ENCODE data around the gene CDK5RAP1. TPM values are rescaled to one million over a fixed set of nuclear protein-coding genes. Genes with fewer than 3 reads are reported as not detected.

CDK5RAP1 gene
- polyA plus RNA-seq (2011; rRNA removed), result 39.7 and 42.5 TPM in 2 replicates
- polyA plus RNA-seq (2012; cell fraction: cytosol; rRNA removed), result 33.1 and 33.7 TPM in 2 replicates
- 42.4 and 59.1 TPM in 2 replicates for polyA plus RNA-seq (2012; cell fraction: nucleus; rRNA removed)
- polyA plus RNA-seq (2017; fragmentation: RNase III; extraction: RNeasy Plus Mini Kit Qiagen cat#74134 plus additional on column Dnase treatment), result 39.6 to 40.4 TPM (median 40.3 TPM) in 3 replicates
- polyA minus RNA-seq (2011; rRNA and poly(A)+ RNA removed), result 38.7 and 41.2 TPM in 2 replicates

GRCh38 chr20:33401184-33401920 lies at the start of gene CDK5RAP1:
TSS of gene CDK5RAP1 (minus strand) at chr20:33401519. CDS start at chr20:33397064, 4,455 bp downstream.
- Histone ChIP-seq H3K4me3 (peak within 1 kb of the TSS; percentile 86), H3K4me2 (peak within 1 kb of the TSS; percentile 93), H3K27ac (peak within 1 kb of the TSS; percentile 84 to 92), H3K9me3 (no peaks in the 10 kb centered on the region), H3K4me1 (peaks cover 14% of the 10 kb centered on the region)
- WGBS (ENCODE audit: missing lambda C conversion rate), result under 1% methylated on average over 30 of the region's 43 CpGs
- ChIA-PET POLR2A (interaction anchor here (0.6 to 1.3 kb wide), 7 partner anchors 9 to 89 kb away, joined by 3 to 8 read pairs (median 4); partner anchors contain the start of genes CBFA2T2 and SNTA1), CTCF (interaction anchor here (0.7 to 1.7 kb wide), 2 partner anchors 10 to 247 kb away, joined by 3 to 6 read pairs; no protein-coding TSS in a partner anchor)
- FAIRE-seq (no peak), DNase-seq (ENCODE audit: low read depth in 1 of 2, low spot score in 1 of 2) (peak; percentile 79 to 95), ATAC-seq (peak; percentile 98 to 99)
- TF ChIP-seq ELK1 (IDR thresholded peaks at IDR 0.05; ENCODE audit: low read depth, low read length) (no peak), ZC3H11A (IDR thresholded peaks at IDR 0.05) (peak; percentile 3; the same call in 1 of the 2 replicates), REST (IDR thresholded peaks at IDR 0.05) (peak; percentile 51), ZNF302 (CRISPR knock-in tag; IDR thresholded peaks at IDR 0.05) (no peak), CBX2 (IDR thresholded peaks at IDR 0.05; ENCODE audit: borderline replicate concordance, low read depth) (no peak), JUN (IDR thresholded peaks at IDR 0.05) (peak; percentile 62 to 92; a peak in 4 of 5 replicates), SMC3 (IDR thresholded peaks at IDR 0.05) (0 out of 3 replicates have a peak, but pooled peaks have one; percentile 11), MAFK (IDR thresholded peaks at IDR 0.05; ENCODE audit: partially characterized antibody) (no peak), MAX (IDR thresholded peaks at IDR 0.05) (peak; percentile 94), BCL3 (IDR thresholded peaks at IDR 0.05) (peak; percentile 74; the same call in 2 of the 3 replicates), CHD2 (IDR thresholded peaks at IDR 0.05; ENCODE audit: low read length, partially characterized antibody) (peak; percentile 35), TP53 (CRISPR knock-in tag; IDR thresholded peaks at IDR 0.05) (no peak), PHF8 (IDR thresholded peaks at IDR 0.05; ENCODE audit: borderline replicate concordance, low read depth) (peak; percentile 75), RFX5 (IDR thresholded peaks at IDR 0.05) (0 out of 2 replicates have a peak, but pooled peaks have one; percentile 52), POLR2A (IDR thresholded peaks at IDR 0.05; ENCODE audit: low read length) (peak; percentile 90), ZSCAN20 (CRISPR knock-in tag; IDR thresholded peaks at IDR 0.05) (no peak), KDM5A (IDR thresholded peaks at IDR 0.05) (peak; percentile 89)

- no peak overlapping the region for H3K4me3 ChIP-seq
- ChIA-PET POLR2A (no interaction called here), CTCF (no interaction called here)
- ATAC-seq (peak; percentile 31 to 43; a peak in 3 of 6 replicates), DNase-seq (ENCODE audit: low read depth in 1 of 2, low spot score in 1 of 2) (peak in 1 of 2 experiments; percentile 13), FAIRE-seq (no peak)
- 44% methylated on average over 4 of the region's 4 CpGs for WGBS (ENCODE audit: missing lambda C conversion rate)
- H3K9me3 ChIP-seq, result peaks cover 6% of the 10 kb centered on the region; the same call in 1 of the 3 replicates
- H3K4me2 ChIP-seq, result no peak overlapping the region
- no peak overlapping the region for H3K27ac ChIP-seq
- no peaks in the 10 kb centered on the region for H3K4me1 ChIP-seq
- TF ChIP-seq KDM1A (IDR thresholded peaks at IDR 0.05; ENCODE audit: low read depth) (no peak), HOXB13 (CRISPR knock-in tag; IDR thresholded peaks at IDR 0.05; ENCODE audit: low read depth) (no peak), E2F6 (IDR thresholded peaks at IDR 0.05; ENCODE audit: borderline replicate concordance, low read depth) (no peak), CEBPB (IDR thresholded peaks at IDR 0.05) (no peak), ATOH8 (CRISPR knock-in tag; IDR thresholded peaks at IDR 0.05; ENCODE audit: low read depth) (no peak), ZNF302 (CRISPR knock-in tag; IDR thresholded peaks at IDR 0.05) (no peak), MAX (IDR thresholded peaks at IDR 0.05) (no peak), KDM5A (IDR thresholded peaks at IDR 0.05) (no peak), GATA3 (IDR thresholded peaks at IDR 0.05; ENCODE audit: borderline replicate concordance) (no peak), CHD2 (IDR thresholded peaks at IDR 0.05; ENCODE audit: low read length, partially characterized antibody) (no peak)
Measured at GRCh38 chr20:33450867-33451266, 49.5 kb upstream of the CDK5RAP1 start.
